GM18502 (cell line): ENCODE results near the gene TRMO.

Experiments used
- ATAC-seq: cut with Tn5 transposase; IDR thresholded peaks from one replicate; pipeline ENCODE4 v1.9.1; 2021; ENCODE audit warnings: mild to moderate bottlenecking; ENCODE audit not compliant: unreplicated experiment, poor library complexity

TRMO gene

DNA sequence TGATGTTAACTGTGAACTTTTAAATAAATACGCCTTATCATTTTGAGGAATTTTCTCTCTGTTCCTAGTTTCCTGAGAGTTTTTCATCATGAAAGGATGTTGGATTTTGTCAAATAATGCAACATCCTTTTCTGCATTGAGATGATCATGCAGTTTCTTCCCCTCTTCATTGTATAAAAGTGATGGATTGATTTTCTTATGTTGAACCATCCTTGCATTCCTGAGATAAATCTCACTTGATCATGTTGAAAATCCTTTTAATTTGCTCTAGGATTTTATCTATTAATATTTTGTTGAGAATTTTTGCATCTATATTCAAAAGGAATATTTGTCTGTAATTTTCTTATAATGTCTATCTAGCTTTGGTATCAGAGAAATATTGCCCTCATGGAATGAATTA is 56.0 kb downstream of the TRMO start:
- ATAC-seq, result no peak

DNA sequence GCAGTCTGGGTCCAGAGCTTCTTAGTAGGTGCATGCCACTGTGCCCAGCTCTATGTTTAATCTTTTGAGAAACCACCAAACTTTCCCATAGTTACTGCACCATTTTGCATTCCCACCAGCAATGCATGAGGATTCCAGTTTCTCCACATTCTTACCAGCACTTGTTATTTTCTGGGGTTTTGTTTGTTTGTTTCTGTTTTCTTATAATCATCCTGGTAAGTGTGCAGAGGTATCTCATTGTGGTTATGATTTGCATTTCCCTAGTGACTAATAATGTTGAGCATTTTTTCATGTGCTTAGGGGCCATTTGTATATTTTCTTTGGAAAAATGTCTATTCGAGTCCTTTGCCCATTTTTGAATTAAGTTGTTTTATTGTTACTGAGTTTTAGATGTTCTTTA is 57.9 kb downstream of the TRMO start:
- no peak for ATAC-seq

DNA sequence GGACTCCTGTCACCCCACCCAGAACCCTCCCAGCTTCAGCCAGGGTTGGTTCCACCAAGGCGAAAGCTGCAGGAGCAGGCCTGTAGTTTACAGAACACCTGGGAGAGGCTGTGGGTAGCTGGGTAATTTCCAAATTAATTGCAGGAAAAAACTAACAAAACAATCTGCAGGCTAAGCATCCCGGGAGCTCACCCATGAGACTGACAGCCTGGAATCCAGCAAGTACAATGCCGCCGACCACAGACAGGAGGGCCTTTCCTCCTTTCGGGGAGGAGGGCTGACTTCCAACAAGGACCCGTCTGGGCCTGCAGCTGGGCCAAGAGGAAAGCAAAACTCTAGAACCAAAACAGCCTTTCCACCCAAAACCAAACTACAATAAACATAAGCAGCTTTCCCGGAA is 59.0 kb downstream of the TRMO start:
- ATAC-seq, result no peak

DNA sequence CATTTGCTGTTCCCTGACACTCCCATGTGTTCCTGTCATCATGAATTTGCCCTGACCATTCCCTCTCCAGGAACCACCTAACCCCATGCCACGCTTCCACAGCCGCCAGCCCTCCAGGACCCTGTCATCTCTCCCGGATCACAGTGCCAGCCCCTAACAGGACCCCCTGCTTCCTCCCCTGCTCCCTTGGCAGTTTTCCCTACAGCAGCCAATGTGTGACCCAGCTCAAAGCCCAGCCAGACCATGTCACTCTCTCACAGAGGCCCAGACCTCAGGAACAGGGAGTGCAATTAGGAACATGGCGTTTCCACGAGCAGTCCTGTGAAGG is 61.2 kb downstream of the TRMO start:
- ATAC-seq, result no peak

DNA sequence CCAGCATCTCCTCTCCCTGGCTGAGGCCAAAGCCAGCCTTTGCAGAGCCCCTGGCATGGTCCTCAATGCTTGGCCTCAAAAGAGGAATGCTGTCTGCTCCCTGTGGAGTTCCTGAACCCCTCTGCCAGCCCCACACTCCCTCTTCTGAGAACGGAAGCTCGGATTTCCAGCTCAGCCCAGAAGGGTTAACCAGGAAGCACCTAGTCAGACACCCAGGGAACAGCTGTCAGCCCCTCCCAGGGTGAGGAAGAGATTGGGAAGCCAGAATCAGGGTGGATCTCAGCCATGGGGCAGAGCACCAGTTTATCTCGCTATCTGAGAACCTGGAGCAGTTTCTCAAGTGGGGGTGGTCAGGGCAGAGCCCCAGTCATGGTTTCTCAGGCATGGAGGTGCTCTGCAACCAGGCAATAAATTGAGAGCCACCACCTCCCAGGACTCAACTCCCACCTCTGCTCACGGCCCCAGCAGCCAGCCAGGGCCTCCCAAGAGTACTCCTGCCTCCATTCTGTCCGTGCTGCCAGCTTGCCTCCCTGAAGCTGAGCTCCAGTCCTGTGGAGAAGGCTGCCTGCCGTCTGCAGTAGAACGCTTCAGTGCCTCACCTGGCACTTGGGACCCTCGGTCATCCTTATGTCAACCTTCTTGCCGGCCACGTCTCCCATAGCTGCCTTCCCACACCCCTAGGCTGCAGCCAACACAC is 61.7 kb downstream of the TRMO start:
- no peak for ATAC-seq

DNA sequence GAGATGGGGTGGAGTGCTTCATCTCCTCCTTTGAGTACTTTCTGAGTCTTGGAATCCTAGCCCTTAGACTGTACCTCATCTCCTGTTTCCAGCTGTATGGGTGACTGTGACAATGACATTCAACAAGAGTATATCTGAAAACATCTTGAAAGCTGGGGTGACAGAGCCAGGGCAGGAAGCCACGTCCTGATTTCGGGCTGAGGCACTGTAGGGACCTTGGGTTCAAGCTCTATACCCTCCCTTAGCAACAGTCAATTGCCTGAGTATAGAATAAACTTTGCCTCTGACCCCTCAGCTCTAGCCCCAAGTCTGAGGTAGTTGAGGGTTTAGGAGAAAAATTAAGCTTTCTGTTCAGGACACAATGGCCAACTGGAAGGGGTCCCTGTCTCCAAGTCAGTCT is 63.0 kb downstream of the TRMO start:
- ATAC-seq, result no peak

DNA sequence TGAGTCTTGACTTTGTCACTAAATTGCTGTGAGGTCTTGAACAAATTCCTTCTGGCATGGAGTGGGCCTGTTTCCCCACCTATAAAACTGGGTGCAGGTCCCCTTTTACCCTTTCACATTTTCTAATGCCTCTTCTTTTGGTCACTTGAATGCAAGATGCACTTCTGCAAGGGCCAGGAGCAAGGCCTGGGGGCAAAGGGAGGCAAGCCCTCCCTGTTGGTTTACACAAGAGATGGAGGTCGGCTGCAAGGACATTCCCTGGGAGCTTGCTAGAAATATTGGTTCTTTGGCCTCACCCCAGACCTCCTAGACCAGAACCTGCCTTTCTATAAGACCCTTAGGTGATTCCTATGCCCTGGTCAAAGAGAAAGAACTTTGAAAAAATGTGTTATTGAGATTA is 63.5 kb downstream of the TRMO start:
- ATAC-seq, result no peak

DNA sequence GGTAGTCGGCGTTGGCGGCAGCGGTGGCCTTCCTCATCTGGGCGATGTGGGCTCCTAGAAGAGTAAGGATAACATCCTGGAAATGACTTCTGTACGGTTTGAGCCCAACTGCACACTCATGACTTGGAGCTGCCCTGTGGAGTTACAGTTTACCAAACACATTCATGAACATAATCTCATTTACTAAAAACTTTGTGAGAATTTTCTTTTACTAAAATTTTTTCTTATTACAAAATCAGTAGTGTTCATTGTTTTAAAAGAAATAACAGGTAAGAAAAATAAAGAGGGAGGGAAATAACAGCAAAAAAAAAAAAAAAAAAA is 63.9 kb downstream of the TRMO start:
- ATAC-seq, result no peak

DNA sequence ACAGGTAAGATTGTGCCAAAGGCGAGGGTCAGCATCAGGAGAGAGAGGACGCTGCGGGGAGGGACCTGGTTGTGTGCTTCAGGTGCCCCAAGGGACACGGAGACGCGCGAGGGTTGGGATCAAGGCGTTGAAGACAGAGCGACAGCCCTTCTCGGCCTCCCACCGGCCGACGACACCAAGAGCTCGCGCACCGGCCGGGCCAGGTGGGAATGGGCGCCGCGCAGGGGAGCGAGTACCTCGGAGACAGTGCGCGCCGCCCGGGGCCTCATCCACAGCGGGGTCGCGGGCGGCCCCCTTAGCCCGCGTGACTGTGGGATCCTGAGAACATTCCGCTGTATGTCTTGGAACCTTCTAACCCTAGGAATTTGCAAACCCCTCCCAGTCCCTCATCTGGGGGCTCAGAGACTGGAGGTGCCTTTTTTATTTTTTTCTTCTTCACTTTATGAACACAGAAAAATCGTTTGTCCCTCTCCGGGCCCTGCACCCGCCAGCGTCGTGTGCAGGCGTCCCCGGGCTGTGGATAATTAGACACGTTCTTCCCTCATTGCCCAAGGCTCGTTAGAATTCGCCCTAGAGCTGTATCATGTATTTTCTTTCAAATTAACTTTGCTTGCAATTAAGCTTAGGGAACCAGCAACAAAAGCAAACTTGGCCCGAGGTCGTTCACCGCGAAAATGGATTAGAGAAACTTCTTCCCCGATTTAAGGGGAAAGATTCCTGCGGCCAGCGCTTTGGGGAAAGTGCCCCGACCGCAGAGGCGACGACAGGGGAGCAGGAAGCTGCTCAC is 64.5 kb downstream of the TRMO start:
- no peak for ATAC-seq

DNA sequence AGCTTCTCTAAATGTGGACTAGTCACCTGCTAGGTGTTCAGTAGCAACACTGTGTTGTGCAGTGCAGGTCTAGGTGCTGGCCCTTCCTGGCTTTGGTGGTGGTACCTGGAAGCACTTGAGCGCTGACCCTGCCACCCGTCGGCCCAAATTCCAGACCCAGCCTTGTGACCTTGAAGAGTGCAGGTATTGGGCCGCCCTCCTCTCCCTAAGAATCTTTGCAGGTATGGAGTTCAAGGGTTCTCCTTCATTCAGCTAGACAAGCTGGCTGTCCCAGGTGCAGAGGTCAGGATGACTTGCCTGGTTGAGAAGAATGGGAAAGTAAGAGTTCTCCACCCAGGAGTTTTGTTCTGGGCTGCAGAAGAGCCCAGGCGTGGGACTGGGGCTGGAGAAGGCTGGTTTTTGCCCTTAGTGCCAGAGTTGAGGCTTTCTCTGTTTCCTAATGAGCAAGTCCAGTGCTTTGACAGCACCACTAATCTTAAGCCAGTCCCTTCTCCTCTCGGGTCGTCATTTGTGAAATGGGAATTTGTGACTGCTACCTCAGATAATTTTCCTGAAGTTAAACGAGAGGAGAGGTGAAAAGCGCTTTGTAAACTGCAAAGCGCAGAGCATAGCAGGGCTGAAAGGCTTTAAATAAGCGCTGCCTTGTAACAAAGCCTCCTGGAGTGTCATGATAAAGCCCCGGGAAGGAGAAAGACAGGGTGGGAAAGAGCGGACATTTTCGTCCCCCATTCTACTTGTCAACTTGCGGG is 65.3 kb downstream of the TRMO start:
- ATAC-seq, result no peak

DNA sequence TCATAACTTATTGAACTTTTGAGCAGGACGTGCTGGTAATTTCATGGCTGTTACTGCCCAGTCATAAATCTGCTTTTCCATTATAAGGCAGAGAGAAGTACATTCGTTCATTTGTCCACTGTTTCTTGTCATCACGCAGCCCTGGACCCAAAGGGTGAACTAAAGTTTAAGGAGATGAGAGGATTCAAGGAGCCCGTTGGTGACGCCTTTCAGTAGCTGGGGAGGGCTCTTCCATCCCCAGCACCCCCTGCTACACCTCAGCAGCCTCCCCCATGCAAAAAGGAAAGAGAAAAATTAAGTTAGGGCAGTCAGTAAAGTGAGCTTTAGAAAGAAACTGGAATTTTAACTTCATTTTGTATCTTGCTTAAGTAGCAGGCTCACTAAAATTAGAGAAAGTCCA is 66.4 kb downstream of the TRMO start:
- no peak for ATAC-seq

DNA sequence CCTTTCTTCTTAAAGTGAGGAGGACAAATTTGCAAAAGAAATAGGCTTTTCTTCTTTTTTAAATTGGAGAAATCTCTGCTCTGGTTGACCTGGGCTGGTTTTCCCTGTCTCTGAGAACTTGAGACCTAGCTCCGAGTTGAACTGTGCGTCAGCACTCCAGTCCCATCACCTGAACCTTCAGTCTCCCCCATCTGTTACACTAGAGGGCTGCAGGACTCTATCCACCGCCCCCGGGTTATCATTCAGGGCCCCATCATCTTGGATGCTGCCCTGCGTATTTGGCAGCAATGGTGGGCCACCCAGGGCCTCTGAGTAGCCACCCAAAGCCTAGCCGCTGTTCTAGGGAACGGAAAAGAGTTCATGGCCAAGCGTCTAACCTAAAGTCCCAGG is 66.8 kb downstream of the TRMO start:
- ATAC-seq, result no peak

DNA sequence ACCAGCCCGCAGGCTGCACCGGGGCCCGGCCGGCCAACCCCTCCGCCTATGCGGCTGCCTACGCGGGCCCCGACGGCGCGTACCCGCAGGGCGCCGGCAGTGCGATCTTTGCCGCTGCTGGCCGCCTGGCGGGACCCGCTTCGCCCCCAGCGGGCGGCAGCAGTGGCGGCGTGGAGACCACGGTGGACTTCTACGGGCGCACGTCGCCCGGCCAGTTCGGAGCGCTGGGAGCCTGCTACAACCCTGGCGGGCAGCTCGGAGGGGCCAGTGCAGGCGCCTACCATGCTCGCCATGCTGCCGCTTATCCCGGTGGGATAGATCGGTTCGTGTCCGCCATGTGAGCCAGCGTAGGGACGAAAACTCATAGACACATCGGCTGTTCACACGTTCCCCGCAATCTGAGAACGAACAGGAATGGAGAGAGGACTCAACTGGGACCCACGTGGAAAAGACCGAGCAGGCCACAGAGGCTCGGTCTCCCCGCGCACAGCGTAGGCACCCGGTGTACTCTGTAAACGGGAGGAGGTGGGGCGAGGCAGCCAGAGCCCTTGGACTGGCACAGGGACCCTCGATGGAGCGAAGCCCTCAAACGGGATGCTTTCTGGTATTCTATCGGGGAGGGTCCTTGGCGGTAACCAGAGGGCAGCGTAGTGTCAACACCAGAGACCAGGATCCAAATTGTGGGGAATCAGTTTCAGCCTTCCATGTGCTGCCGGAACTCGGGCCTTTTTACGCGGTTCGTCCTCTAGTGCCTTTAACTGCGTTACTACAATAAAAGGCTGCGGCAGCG is 67.4 kb downstream of the TRMO start:
- no peak for ATAC-seq
